IPS-NIHi7 (cell line): Measurements from ENCODE around the gene INPP5E.
A peak's percentile ranks its signal among the peaks of the same experiment; 100 is the strongest.
"Not testable (repeated sequence)": the region's sequence is repeated elsewhere in the genome, so short reads cannot be mapped to it uniquely, and the experiment has no call there.

Source experiments
- DNase-seq: peaks from one replicate; pipeline ENCODE4 v3.0.0; 2012; ENCODE audit warnings: mixed read lengths; ENCODE audit errors: extremely low spot score

The INPP5E gene

DNA sequence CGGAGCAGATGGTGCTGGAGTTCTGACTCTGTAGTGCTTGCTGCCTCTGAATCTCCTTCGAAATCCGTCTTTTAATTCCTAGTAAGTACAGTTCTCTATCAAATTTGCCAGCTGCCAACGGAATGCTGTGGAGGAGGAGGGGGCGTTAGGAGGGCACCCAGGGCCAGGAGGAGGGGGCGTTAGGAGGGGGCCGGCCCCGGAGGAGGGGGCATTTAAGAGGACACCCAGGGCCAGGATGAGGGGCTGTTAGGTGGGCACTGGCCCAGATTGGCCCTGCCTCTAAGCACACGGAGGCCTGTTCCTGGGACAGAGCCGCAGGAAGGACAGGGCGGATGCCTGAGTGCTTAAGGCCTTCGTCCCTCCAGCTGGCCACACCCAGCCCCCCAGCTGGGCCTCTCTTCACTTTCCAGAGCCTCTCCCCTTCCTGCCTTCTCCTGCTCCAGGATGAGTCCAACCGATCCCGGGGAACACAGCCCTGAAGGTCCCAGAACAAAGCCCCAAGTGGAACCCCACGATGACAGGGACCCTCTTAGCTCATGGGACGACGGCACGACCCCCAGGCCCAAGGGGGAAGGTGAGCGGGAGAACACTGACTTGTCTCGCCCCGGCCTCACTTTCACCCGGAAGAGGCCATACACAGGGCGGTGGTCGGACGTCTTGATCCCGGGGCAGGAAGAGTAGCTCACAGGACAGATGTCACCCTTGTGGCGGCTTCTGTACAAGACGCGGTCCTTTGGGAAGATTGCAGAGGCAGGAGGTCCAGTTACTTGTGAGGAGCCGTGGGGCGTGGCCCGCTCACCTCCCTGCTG is 9.8 kb downstream of the INPP5E start:
- no peak for DNase-seq

- no peak for DNase-seq
Measured at GRCh38 chr9:136429075-136429628, 10.5 kb downstream of the INPP5E start.

DNA sequence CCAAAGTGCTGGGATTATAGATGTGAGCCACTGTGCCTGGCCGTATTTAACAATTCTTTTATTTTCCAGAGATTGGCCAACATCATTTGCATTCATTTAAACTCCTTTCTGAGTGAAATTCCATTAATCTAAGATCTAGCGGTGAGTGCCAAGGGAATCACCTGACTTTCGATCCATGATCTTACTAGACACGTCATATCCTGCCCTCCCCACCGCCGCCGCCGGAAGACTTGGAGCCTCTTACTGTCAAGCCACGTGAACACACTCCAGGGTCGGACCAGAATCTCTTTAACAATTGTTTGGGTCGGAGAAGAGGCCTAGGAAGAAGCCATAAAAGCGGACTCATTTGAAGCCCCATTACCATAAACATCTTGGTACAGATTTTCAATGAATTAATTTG is 12.9 kb downstream of the INPP5E start:
- no peak for DNase-seq

DNA sequence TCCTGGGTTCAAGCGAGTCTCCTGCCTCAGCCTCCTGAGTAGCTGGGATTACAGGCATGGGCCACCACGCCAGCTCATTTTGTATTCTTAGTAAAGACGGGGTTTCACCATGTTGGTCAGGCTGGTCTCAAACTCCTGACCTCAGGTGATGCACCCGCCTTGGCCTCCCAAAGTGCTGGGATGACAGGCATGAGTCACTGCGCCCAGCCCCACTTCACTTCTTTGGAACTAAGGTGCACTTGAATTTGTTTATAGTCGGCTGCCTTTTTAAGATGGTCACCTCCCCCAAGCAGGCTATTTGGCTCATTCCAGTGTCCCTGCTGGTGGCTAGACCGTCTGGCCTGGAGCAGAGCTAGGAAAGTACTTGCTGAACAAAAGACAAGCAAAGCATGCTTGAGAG is 14.3 kb downstream of the INPP5E start:
- DNase-seq, result not testable (repeated sequence)

DNA sequence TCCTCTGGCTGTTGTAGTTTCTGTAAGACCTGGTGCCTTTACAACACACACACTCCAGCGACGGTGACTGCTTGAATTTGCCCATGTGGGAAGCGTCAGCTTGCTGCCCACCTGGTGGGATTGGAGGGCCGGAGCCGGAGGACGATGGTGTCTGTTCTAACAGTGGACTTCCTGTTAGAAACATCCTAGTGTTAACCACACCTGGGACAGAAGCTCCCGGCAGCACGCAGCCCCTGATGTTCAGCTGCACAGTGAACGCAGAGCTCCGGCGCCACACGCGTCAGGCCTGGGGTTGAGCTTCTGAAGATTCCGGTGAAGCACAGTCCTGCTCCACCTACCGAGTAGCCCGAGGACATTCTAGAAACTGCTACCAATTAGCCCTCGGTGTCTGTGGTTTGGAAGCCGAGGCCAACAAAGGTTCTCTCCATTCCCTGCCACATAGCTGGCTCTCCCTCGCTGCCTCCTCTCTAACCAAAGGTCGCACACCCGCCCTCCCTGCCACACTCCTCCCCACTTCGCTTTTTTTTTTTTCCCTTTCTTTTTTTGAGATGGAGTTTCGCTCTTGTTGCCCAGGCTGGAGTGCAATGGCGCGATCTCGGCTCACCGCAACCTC is 14.8 kb downstream of the INPP5E start:
- DNase-seq, result no peak

DNA sequence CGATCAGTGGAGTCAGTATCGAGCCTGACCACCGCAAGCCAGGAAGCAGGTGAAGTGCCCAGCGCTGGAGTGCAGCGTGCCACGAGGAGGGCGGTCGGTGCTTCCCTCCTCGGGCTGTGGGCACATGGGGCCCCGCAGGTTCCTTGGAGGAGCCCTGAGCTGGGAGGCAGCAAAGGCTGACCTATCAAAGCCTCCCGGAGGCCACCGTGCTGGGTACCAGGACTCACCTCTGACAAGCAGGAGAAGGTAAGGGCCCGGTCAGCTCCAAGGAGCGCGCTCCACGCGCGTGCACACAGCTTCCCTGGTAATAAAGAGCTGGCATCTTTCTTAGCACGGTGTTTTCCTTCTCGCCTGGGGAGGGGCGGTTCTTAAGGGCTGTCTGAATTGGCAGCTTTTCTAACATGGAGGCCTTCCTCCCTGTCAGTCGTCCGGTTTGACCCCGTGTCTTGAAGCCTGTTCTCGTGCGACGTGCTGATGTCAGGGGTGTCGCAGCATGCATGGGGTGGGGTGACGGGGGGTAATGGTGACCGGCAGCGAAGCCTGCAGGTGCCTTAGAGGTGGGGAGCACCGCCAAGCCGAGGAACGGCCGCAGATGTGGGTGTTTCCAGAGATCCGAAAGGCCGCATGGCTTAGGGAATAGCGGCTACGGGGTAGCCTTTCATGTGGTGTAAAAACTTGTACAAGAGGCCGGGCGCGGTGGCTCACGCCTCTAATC is 16.1 kb downstream of the INPP5E start:
- DNase-seq, result no peak

GRCh38 chr9:136422876-136423275 is 16.8 kb downstream of the INPP5E start:
- DNase-seq, result no peak

GRCh38 chr9:136421791-136422190 is 17.9 kb downstream of the INPP5E start:
- DNase-seq, result no peak

DNA sequence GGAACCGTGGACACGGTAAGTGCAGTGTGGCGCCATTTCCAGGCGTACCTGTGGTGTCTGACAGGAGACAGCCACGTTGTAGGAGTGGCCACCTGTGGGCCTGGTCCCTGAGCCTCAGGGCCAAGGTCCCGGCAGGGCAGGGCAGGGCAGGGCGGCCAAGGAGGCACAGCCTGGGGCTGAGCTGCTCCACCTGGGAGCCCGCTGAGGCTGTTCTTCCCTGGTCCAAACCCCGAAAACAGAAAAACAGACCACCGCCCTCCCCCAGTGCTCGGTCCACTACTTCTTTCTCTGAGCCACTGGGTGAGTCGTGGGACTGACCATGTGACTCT is 20.6 kb downstream of the INPP5E start:
- no peak for DNase-seq

- DNase-seq, result no peak
Measured at GRCh38 chr9:136418182-136419091, 21.2 kb downstream of the INPP5E start.

DNA sequence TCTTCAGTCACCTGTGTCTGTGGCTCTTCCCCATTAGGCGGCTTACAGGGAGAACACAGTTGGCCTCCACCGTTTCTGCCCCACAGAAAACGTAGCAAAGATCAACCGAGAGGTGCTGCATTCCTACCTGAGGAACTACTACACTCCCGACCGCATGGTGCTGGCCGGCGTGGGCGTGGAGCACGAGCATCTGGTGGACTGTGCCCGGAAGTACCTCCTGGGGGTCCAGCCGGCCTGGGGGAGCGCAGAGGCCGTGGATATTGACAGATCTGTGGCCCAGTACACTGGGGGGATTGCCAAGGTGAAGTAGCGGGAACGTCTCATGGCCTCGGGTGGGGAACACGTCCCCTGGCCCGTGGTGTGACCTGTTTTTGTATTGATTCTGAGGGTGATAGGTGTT is 22.7 kb downstream of the INPP5E start:
- no peak for DNase-seq

DNA sequence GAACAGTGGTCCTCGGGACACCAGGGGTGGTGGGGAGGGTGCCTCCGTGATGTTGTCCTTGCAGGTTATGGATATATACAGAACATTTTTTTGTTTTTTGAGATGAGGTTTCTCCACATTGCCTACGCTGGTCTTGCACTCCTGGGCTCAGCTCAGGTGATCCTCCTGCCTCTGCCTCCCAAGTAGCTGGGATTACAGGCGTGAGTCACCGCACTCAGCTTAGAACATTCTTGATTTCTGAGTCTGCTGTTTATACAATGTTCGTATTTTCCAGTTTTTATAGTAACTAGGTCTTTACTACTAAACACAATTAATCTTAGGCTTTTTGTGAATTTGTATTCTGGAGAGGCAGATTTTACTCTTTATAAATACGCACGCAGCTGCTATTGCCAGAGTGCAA is 23.2 kb downstream of the INPP5E start:
- DNase-seq, result no peak

GRCh38 chr9:136412962-136413361 is 26.7 kb downstream of the INPP5E start:
- DNase-seq, result no peak

GRCh38 chr9:136411378-136411777 is 28.3 kb downstream of the INPP5E start:
- DNase-seq, result no peak

- peak; percentile 99 for DNase-seq
Measured at GRCh38 chr9:136410500-136411287, 29.0 kb downstream of the INPP5E start, which contains the start of the genes ENTR1 and PMPCA. ENTR1 (minus strand) TSS chr9:136410614; CDS start chr9:136410397, 217 bp downstream. PMPCA (plus strand) TSS chr9:136410658; CDS start chr9:136410669, 11 bp downstream.

- peak; percentile 54 for DNase-seq
Measured at GRCh38 chr9:136409557-136410455, 29.8 kb downstream of the INPP5E start.

- no peak for DNase-seq
Measured at GRCh38 chr9:136407911-136408310, 31.7 kb downstream of the INPP5E start.

- not testable (repeated sequence) for DNase-seq
Measured at GRCh38 chr9:136407061-136407460, 32.6 kb downstream of the INPP5E start.

DNA sequence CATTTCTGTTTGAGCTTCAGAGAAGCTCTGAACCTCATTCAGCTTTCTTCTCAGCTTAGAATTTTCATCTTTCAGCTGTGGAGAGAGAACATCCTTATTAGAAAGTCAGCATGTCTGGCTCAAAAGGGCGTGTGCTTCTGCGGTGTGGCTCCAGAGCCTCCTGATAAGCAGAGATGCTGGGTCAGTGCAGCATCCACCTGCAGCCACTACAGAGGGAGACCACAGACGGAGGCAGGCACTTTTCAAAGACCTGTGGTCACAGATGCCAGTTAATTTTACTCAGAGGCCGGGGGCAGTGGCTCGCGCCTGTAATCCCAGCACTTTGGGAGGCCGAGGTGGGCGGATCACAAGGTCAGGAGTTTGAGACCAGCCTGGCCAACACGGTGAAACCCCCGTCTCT is 33.7 kb downstream of the INPP5E start:
- not testable (repeated sequence) for DNase-seq
